HEK293T (cell line): ENCODE results near the gene NPPA.

ENCODE experiments used
- CTCF ChIA-PET: fragments of 350-600 bp; formaldehyde crosslinking; extraction: SDS; loops from one replicate; lab custom pipeline; 2021; ENCODE audit warnings: antibody characterized with exemption, inconsistent platforms; lab: Yijun Ruan, JAX
- POLR2A ChIA-PET: fragments of 350-600 bp; formaldehyde crosslinking; extraction: SDS; loops from one replicate; lab custom pipeline; 2020; ENCODE audit warnings: antibody characterized with exemption, inconsistent platforms; lab: Yijun Ruan, JAX
- DNase-seq: peaks from one replicate; pipeline ENCODE4 v3.0.0; 2012; ENCODE audit warnings: mixed read lengths; ENCODE audit errors: extremely low spot score
- ARNT ChIP-seq: fragments of 450-650 bp; IDR thresholded peaks from 2 replicates; pipeline ENCODE4 v1.6.1; 2017; ENCODE audit warnings: mild to moderate bottlenecking
- BHLHE40 ChIP-seq: fragments of 450-650 bp; IDR thresholded peaks from 2 replicates; pipeline ENCODE4 v1.6.1; 2016; ENCODE audit warnings: mild to moderate bottlenecking, moderate library complexity, borderline replicate concordance
- CTBP1 ChIP-seq: fragments of 450-650 bp; IDR thresholded peaks from 2 replicates; pipeline ENCODE4 v1.6.1; 2016; ENCODE audit warnings: borderline replicate concordance
- ELF4 ChIP-seq: fragments of 450-650 bp; IDR thresholded peaks from 2 replicates; pipeline ENCODE4 v1.6.1; 2017; ENCODE audit warnings: antibody characterized with exemption
- FOXA1 ChIP-seq: fragments of 450-650 bp; IDR thresholded peaks from 2 replicates; pipeline ENCODE4 v1.6.1; 2016; ENCODE audit warnings: mild to moderate bottlenecking
- FOXK2 ChIP-seq: fragments of 450-650 bp; IDR thresholded peaks from 2 replicates; pipeline ENCODE4 v1.6.1; 2016; ENCODE audit warnings: mild to moderate bottlenecking
- FOXM1 ChIP-seq: fragments of 450-650 bp; IDR thresholded peaks from 2 replicates; pipeline ENCODE4 v1.6.1; 2017; ENCODE audit warnings: mild to moderate bottlenecking, borderline replicate concordance
- HDGF ChIP-seq: fragments of 450-650 bp; IDR thresholded peaks from 2 replicates; pipeline ENCODE4 v1.6.1; 2017; ENCODE audit warnings: antibody characterized with exemption, borderline replicate concordance
- L3MBTL2 ChIP-seq: fragments of 450-650 bp; conservative IDR thresholded peaks from 2 replicates; pipeline ENCODE4 v1.6.1; 2016; ENCODE audit warnings: mild to moderate bottlenecking
- LEF1 ChIP-seq: fragments of 450-650 bp; IDR thresholded peaks from 2 replicates; pipeline ENCODE4 v1.6.1; 2017; ENCODE audit warnings: mild to moderate bottlenecking, borderline replicate concordance
- NFRKB ChIP-seq: fragments of 450-650 bp; IDR thresholded peaks from 2 replicates; pipeline ENCODE4 v1.6.1; 2016; ENCODE audit warnings: mild to moderate bottlenecking, moderate library complexity
- PKNOX1 ChIP-seq: fragments of 450-650 bp; IDR thresholded peaks from 2 replicates; pipeline ENCODE4 v1.6.1; 2016
- SP1 ChIP-seq: fragments of 450-650 bp; IDR thresholded peaks from 2 replicates; pipeline ENCODE4 v1.6.1; 2017
- SUZ12 ChIP-seq: fragments of 450-650 bp; IDR thresholded peaks from 2 replicates; pipeline ENCODE4 v1.6.1; 2016; ENCODE audit warnings: mild to moderate bottlenecking
- TARDBP ChIP-seq: fragments of 450-650 bp; IDR thresholded peaks from 2 replicates; pipeline ENCODE4 v1.6.1; 2016
- ZNF384 ChIP-seq: fragments of 450-650 bp; IDR thresholded peaks from 2 replicates; pipeline ENCODE4 v1.6.1; 2016

NPPA gene

GRCh38 chr1:11880911-11881748 lies 33.5 kb upstream of the NPPA start:
- no peak for TF ChIP-seq LEF1
- TF ChIP-seq PKNOX1, result no peak
- no peak for TF ChIP-seq FOXA1
- no peak for TF ChIP-seq FOXK2
- no peak for TF ChIP-seq CTBP1
- POLR2A ChIA-PET, result interaction anchor here (2.4 kb wide), 1 partner anchor 28 kb away, joined by 6 read pairs; no protein-coding TSS in a partner anchor
- CTCF ChIA-PET, result no interaction called here
- no peak for DNase-seq

DNA sequence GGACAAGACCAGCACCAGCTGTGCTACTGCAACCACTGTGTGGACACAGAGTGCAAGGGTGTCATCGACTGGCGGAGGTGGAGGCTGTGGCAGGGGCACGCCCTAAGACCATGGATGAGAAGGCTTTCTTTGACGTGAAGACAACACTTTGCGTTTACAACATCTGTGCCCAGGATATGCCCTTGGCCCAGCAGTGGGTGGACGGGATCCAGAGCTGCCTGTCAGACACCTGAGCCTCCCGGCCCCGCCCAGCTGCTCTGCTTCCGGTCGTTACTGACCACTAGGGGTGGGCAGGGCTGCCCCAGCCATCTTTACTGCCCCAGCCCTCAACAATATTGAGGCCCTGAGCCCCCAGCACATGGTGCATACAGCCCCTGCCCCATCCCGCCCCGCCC lies 32.6 kb upstream of the NPPA start:
- no peak for TF ChIP-seq CTBP1
- TF ChIP-seq LEF1, result no peak
- no peak for TF ChIP-seq TARDBP
- TF ChIP-seq SUZ12, result no peak
- no peak for TF ChIP-seq FOXM1
- TF ChIP-seq HDGF, result no peak
- TF ChIP-seq ARNT, result no peak
- no peak for TF ChIP-seq ZNF384
- ChIA-PET POLR2A (interaction anchor here (2.4 kb wide), 1 partner anchor 29 kb away, joined by 6 read pairs; no protein-coding TSS in a partner anchor), CTCF (no interaction called here)
- DNase-seq, result no peak

DNA sequence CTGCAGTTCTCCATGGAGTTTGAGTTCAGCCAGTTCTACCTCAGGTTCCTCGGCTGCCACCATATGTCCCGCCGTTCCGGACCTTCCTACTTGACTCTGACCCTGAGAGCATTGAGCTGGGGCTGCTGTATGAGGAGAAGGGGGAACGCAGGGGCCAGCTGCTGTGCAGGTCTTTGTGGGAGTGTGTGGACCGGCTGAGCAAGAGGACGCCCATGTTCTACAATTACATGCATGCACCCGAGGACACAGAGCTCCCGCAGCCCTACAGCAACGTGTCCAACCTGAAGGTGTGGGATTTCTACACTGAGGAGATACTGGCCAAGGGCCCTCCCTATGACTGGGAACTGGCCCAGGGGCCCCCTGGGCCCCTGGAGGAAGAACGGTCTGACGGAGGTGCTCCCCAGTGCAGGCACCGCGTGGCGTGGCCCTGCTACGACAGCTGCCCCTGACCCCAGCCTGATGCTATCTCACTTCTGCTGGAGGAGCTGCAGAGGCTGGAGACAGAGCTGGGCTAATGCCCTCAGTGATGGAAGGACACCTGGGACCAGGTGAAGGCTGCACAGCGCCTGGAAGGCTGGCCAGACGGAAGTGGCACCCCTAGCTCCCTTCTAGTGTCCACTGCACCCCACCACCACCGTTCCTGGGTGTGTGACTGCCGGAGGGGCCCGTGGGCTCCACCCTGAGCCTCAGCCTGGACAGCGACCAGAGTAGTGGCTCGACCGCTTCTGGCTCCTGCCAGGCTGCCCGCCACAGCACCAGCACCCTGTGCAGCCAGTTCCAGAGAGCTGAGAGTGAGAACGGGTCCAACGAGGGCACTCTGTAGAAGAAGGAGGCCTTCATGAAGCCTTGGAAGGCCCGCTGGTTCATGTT lies 32.0 kb upstream of the NPPA start:
- ChIA-PET POLR2A (interaction anchor here (2.4 kb wide), 1 partner anchor 30 kb away, joined by 6 read pairs; no protein-coding TSS in a partner anchor), CTCF (interaction anchor here (1.3 kb wide), 1 partner anchor 13 kb away, joined by 4 read pairs; no protein-coding TSS in a partner anchor)
- DNase-seq, result no peak
- TF ChIP-seq NFRKB, result no peak
- TF ChIP-seq SUZ12, result no peak
- no peak for TF ChIP-seq PKNOX1
- TF ChIP-seq BHLHE40, result no peak
- TF ChIP-seq TARDBP, result no peak
- no peak for TF ChIP-seq ZNF384
- TF ChIP-seq L3MBTL2, result no peak
- TF ChIP-seq LEF1, result no peak
- TF ChIP-seq FOXA1, result no peak
- TF ChIP-seq ELF4, result no peak
- no peak for TF ChIP-seq FOXK2
- no peak for TF ChIP-seq SP1

GRCh38 chr1:11878891-11879190 lies 31.3 kb upstream of the NPPA start:
- TF ChIP-seq SP1, result no peak
- TF ChIP-seq PKNOX1, result no peak
- TF ChIP-seq L3MBTL2, result no peak
- no peak for TF ChIP-seq FOXM1
- TF ChIP-seq NFRKB, result no peak
- no peak for TF ChIP-seq BHLHE40
- TF ChIP-seq ARNT, result no peak
- no peak for TF ChIP-seq CTBP1
- TF ChIP-seq LEF1, result no peak
- no peak for TF ChIP-seq HDGF
- no peak for TF ChIP-seq ELF4
- TF ChIP-seq SUZ12, result no peak
- no peak for TF ChIP-seq FOXA1
- no peak for TF ChIP-seq TARDBP
- no peak for TF ChIP-seq FOXK2
- no peak for TF ChIP-seq ZNF384
- ChIA-PET POLR2A (no interaction called here), CTCF (interaction anchor here (1.3 kb wide), 1 partner anchor 13 kb away, joined by 4 read pairs; no protein-coding TSS in a partner anchor)
- no peak for DNase-seq

GRCh38 chr1:11878081-11878890 lies 30.7 kb upstream of the NPPA start:
- no peak for DNase-seq
- ChIA-PET POLR2A (no interaction called here), CTCF (interaction anchor here (1.3 kb wide), 1 partner anchor 14 kb away, joined by 4 read pairs; no protein-coding TSS in a partner anchor)
- TF ChIP-seq FOXK2 (no peak), SP1 (no peak), LEF1 (no peak), SUZ12 (no peak), FOXM1 (no peak), ZNF384 (no peak), TARDBP (no peak), L3MBTL2 (no peak), BHLHE40 (no peak), ARNT (no peak), HDGF (no peak), CTBP1 (no peak), NFRKB (no peak), FOXA1 (no peak), PKNOX1 (no peak), ELF4 (no peak)
